WTC11 (cell line): Measurements from ENCODE around the gene SPOCK1.

Source experiments
- ATF2 ChIP-seq: sonication (generic); formaldehyde crosslinking; IDR thresholded peaks from 2 replicates; pipeline ENCODE4 v1.8.1; 2022; ENCODE audit warnings: low read depth, missing genetic modification reagents, borderline replicate concordance
- ESRRA ChIP-seq: sonication (generic); formaldehyde crosslinking; IDR thresholded peaks from 2 replicates; pipeline ENCODE4 v1.8.1; 2022; ENCODE audit warnings: mild to moderate bottlenecking, missing genetic modification reagents, borderline replicate concordance
- TF ChIP-seq, protein P1 (sequence below): fragments of 200-600 bp; IDR thresholded peaks from 2 replicates; pipeline ENCODE4 v1.8.0; 2022; ENCODE audit warnings: antibody characterized with exemption

DNA sequence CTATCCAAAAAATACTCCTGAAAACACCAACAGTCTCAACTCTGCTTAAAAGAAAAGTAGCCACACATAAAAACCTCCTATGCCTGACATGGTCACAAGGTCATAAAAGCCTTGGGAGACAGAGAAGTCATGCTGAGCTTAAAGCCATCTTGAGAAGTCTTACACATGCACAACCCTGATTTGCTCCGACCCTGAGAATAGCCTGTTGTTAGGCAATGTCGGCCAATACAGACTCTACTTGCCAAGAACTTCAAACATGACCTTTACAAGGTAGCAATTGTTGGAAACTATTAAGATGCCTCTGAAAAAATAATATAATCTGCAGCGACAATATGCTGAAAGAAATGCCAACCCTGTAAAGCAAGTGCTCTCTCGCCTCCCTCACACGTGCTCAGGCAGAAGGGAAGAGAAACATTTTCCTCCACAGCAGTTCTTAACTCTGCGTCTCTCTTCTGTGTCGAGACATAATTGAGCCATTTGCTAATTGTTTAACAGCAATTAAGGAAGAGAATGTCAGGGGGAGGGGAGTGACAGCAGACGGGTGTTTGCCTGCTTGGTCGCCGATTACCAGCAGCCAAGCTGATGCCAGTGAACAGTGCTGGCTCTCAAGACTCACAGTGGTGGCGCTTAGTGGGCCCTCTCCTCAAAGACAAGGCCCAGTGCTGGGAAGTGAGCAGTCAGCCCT is 393.6 kb downstream of the SPOCK1 start:
- no peak for TF ChIP-seq ESRRA (CRISPR knock-in tag)
- TF ChIP-seq ATF2 (CRISPR knock-in tag), result no peak
- TF ChIP-seq, protein P1, sequence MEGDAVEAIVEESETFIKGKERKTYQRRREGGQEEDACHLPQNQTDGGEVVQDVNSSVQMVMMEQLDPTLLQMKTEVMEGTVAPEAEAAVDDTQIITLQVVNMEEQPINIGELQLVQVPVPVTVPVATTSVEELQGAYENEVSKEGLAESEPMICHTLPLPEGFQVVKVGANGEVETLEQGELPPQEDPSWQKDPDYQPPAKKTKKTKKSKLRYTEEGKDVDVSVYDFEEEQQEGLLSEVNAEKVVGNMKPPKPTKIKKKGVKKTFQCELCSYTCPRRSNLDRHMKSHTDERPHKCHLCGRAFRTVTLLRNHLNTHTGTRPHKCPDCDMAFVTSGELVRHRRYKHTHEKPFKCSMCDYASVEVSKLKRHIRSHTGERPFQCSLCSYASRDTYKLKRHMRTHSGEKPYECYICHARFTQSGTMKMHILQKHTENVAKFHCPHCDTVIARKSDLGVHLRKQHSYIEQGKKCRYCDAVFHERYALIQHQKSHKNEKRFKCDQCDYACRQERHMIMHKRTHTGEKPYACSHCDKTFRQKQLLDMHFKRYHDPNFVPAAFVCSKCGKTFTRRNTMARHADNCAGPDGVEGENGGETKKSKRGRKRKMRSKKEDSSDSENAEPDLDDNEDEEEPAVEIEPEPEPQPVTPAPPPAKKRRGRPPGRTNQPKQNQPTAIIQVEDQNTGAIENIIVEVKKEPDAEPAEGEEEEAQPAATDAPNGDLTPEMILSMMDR, result no peak
